ENCODE results near the gene CEP19.

CEP19 gene

DNA sequence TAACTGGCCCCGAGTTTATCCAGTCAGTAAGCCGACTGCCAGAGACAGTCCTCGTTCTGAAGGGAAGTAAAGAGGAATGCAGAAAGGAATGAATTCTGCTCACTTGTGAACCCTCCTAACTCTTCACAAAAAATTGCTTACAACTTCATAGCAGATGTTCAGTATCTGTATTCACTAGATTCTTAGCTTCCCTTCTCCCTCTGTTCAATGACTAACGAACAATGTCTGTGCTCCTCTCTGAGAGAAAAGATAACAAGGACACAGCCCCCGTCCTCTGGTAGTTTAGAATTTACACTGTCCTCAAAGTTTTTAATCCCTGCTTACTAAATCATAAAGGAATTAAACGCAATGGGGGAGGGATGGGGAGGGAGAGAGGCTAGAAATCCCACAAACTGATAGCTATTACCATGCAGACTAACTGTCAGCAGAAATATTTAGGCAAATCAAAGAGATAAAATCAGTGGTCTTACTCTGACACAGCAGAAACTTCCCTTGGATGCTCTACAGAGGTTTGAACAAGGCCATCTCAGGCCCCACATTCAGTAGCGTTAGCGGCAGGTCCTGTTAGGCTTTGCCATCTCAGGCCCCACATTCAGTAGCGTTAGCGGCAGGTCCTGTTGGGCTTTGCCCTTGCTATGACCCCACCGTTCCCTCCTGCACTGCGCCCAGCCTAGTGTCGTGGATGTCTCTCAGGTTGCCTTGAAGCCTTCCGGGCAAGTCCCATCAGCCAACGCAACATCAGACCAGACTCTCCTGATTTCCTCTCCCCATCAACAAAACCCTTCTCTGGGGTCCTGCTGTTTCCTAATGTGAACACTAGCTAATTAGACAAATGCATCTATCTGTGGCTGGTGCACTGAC, 49.1 kb downstream of the CEP19 start:
- TF ChIP-seq, protein P1, sequence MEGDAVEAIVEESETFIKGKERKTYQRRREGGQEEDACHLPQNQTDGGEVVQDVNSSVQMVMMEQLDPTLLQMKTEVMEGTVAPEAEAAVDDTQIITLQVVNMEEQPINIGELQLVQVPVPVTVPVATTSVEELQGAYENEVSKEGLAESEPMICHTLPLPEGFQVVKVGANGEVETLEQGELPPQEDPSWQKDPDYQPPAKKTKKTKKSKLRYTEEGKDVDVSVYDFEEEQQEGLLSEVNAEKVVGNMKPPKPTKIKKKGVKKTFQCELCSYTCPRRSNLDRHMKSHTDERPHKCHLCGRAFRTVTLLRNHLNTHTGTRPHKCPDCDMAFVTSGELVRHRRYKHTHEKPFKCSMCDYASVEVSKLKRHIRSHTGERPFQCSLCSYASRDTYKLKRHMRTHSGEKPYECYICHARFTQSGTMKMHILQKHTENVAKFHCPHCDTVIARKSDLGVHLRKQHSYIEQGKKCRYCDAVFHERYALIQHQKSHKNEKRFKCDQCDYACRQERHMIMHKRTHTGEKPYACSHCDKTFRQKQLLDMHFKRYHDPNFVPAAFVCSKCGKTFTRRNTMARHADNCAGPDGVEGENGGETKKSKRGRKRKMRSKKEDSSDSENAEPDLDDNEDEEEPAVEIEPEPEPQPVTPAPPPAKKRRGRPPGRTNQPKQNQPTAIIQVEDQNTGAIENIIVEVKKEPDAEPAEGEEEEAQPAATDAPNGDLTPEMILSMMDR (IDR thresholded peaks at IDR 0.05; ENCODE audit: control insufficient read depth, insufficient read depth, low read depth, low read length, missing control alignments), result no peak
- no peak for DNase-seq (ENCODE audit: low read depth)
- no peak overlapping the region for H3K4me3 ChIP-seq (ENCODE audit: control insufficient read depth, low read depth, low read length)

DNA sequence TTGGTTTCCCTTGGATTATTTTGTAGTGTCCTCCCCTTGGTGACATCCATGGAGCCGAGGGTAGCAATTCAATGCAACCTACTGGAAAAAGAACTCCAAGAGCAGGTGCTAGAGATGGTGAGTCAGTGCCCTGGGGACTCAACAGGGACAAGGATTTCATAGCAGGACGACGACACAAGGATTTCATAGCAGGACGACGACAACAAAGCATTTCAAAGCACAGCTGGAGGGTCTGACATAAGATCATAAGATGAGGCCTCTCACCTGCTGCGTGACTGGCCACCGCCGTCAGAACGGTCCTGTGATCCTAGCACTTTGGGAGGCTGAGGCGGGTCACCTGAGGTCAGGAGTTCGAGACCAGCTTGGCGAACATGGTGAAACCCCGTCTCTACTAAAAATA, 50.0 kb downstream of the CEP19 start:
- TF ChIP-seq, protein P1 (IDR thresholded peaks at IDR 0.05; ENCODE audit: control insufficient read depth, insufficient read depth, low read depth, low read length, missing control alignments), result no peak
- H3K4me3 ChIP-seq (ENCODE audit: control insufficient read depth, low read depth, low read length), result no peak overlapping the region
- DNase-seq (ENCODE audit: low read depth), result no peak

DNA sequence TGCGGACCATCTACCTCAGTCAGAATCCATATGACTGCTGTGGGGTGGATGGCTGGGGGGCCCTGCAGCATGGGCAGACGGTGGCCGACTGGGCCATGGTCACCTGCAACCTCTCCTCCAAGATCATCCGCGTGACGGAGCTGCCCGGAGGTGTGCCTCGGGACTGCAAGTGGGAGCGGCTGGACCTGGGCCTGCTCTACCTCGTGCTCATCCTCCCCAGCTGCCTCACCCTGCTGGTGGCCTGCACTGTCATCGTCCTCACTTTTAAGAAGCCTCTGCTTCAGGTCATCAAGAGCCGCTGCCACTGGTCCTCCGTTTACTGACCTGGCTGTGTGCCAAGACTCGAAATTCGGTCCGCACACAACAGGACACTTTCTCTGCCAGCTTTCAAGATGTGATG, 50.6 kb downstream of the CEP19 start:
- DNase-seq (ENCODE audit: low read depth), result no peak
- TF ChIP-seq, protein P1 (IDR thresholded peaks at IDR 0.05; ENCODE audit: control insufficient read depth, insufficient read depth, low read depth, low read length, missing control alignments), result no peak
- no peak overlapping the region for H3K4me3 ChIP-seq (ENCODE audit: control insufficient read depth, low read depth, low read length)

DNA sequence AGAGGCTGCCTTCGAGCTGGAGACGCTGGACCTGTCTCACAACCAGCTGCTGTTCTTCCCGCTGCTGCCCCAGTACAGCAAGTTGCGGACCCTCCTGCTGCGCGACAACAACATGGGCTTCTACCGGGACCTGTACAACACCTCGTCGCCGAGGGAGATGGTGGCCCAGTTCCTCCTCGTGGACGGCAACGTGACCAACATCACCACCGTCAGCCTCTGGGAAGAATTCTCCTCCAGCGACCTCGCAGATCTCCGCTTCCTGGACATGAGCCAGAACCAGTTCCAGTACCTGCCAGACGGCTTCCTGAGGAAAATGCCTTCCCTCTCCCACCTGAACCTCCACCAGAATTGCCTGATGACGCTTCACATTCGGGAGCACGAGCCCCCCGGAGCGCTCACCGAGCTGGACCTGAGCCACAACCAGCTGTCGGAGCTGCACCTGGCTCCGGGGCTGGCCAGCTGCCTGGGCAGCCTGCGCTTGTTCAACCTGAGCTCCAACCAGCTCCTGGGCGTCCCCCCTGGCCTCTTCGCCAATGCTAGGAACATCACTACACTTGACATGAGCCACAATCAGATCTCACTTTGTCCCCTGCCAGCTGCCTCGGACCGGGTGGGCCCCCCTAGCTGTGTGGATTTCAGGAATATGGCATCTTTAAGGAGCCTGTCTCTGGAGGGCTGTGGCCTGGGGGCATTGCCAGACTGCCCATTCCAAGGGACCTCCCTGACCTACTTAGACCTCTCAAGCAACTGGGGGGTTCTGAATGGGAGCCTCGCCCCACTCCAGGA, 51.5 kb downstream of the CEP19 start:
- H3K4me3 ChIP-seq (ENCODE audit: control insufficient read depth, low read depth, low read length), result no peak overlapping the region
- DNase-seq (ENCODE audit: low read depth), result no peak
- TF ChIP-seq, protein P1 (IDR thresholded peaks at IDR 0.05; ENCODE audit: control insufficient read depth, insufficient read depth, low read depth, low read length, missing control alignments), result no peak

DNA sequence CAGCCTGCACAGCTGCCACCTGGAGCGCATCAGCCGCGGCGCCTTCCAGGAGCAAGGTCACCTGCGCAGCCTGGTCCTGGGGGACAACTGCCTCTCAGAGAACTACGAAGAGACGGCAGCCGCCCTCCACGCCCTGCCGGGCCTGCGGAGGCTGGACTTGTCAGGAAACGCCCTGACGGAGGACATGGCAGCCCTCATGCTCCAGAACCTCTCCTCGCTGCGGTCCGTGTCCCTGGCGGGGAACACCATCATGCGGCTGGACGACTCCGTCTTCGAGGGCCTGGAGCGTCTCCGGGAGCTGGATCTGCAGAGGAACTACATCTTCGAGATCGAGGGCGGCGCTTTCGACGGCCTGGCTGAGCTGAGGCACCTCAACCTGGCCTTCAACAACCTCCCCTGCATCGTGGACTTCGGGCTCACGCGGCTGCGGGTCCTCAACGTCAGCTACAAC, 52.1 kb downstream of the CEP19 start:
- TF ChIP-seq, protein P1 (IDR thresholded peaks at IDR 0.05; ENCODE audit: control insufficient read depth, insufficient read depth, low read depth, low read length, missing control alignments), result no peak
- no peak for DNase-seq (ENCODE audit: low read depth)
- no peak overlapping the region for H3K4me3 ChIP-seq (ENCODE audit: control insufficient read depth, low read depth, low read length)
